Neural cell (in vitro differentiated cells): Measurements from ENCODE around the gene NDST3. TPM values are rescaled to one million over a fixed set of nuclear protein-coding genes. Genes with fewer than 3 reads are reported as not detected.

Experiments
- H2AFZ ChIP-seq: fragments of 200-600, 300-800 bp; sonication (generic), shearing (Covaris generic); 2 replicates; pipeline ENCODE4 v1.6.0; 2014; ENCODE audit warnings: low read depth, mild to moderate bottlenecking, antibody characterized with exemption, low read length, moderate library complexity
- H3F3A ChIP-seq: fragments of 200-600 bp; shearing (Covaris generic); 2 replicates; pipeline ENCODE4 v1.6.1; 2016; ENCODE audit warnings: mild to moderate bottlenecking, moderate library complexity, mixed read lengths, antibody characterized with exemption, low read length; ENCODE audit not compliant: insufficient read depth, poor library complexity, severe bottlenecking
- H3K27ac ChIP-seq: fragments of 200-600, 300-800 bp; sonication (generic), shearing (Covaris generic); 2 replicates; pipeline ENCODE4 v1.5.1; 2014; ENCODE audit warnings: mild to moderate bottlenecking, low read length, moderate library complexity
- H3K27me3 ChIP-seq: fragments of 300-800, 200-600 bp; sonication (generic), shearing (Covaris generic); 2 replicates; pipeline ENCODE4 v1.6.0; 2014; ENCODE audit warnings: mild to moderate bottlenecking, low read depth, low read length, moderate library complexity; ENCODE audit not compliant: insufficient read depth
- H3K36me3 ChIP-seq: fragments of 300-800, 200-600 bp; sonication (generic), shearing (Covaris generic); 2 replicates; pipeline ENCODE4 v1.5.1; 2014; ENCODE audit warnings: mild to moderate bottlenecking, antibody characterized with exemption, low read length, moderate library complexity; ENCODE audit not compliant: insufficient read depth
- H3K4me2 ChIP-seq: fragments of 300-800, 200-600 bp; sonication (generic), shearing (Covaris generic); 2 replicates; pipeline ENCODE4 v1.6.0; 2014; ENCODE audit warnings: mild to moderate bottlenecking, low read length
- H3K4me3 ChIP-seq: fragments of 300-800, 200-600 bp; sonication (generic), shearing (Covaris generic); 2 replicates; pipeline ENCODE4 v1.5.1; 2014; ENCODE audit warnings: mild to moderate bottlenecking, low read length, moderate library complexity
- H3K79me2 ChIP-seq: fragments of 200-600 bp; shearing (Covaris generic); replicated peaks from 2 replicates; pipeline ENCODE4 v1.6.0; 2014; ENCODE audit warnings: mild to moderate bottlenecking, low read length, moderate library complexity; ENCODE audit not compliant: insufficient read depth
- H3K9ac ChIP-seq: fragments of 300-800, 200-600 bp; sonication (generic), shearing (Covaris generic); 2 replicates; pipeline ENCODE4 v1.6.1; 2016; ENCODE audit warnings: mild to moderate bottlenecking, low read length, mixed read lengths
- H3K9me2 ChIP-seq: fragments of 200-600 bp; shearing (Covaris generic); 2 replicates; pipeline ENCODE4 v1.6.1; 2016; ENCODE audit warnings: mild to moderate bottlenecking, low read length, mixed read lengths; ENCODE audit not compliant: insufficient read depth
- H3K9me3 ChIP-seq: fragments of 200-600, 300-800 bp; sonication (generic), shearing (Covaris generic); 2 replicates; pipeline ENCODE4 v1.6.1; 2016; ENCODE audit warnings: mild to moderate bottlenecking, mixed run types, low read length, moderate library complexity, mixed read lengths
- H4K20me1 ChIP-seq: fragments of 200-600 bp; shearing (Covaris generic); 2 replicates; pipeline ENCODE4 v1.6.1; 2016; ENCODE audit warnings: mild to moderate bottlenecking, mixed run types; ENCODE audit not compliant: insufficient read depth
- EP300 ChIP-seq: fragments of 450-650 bp; conservative IDR thresholded peaks from 2 replicates; pipeline ENCODE4 v1.6.1; 2014; ENCODE audit warnings: antibody characterized with exemption, mild to moderate bottlenecking, moderate library complexity; ENCODE audit not compliant: poor library complexity, severe bottlenecking
- EZH2 ChIP-seq: fragments of 200-600, 300-800 bp; shearing (Covaris generic), sonication (generic); IDR thresholded peaks from 2 replicates; pipeline ENCODE4 v1.6.1; 2014; ENCODE audit warnings: antibody characterized with exemption, low read length, borderline replicate concordance, mild to moderate bottlenecking; ENCODE audit not compliant: insufficient read depth, poor library complexity, severe bottlenecking
- MXI1 ChIP-seq: fragments of 450-650 bp; conservative IDR thresholded peaks from 2 replicates; pipeline ENCODE4 v1.6.1; 2014; ENCODE audit warnings: antibody characterized with exemption, mild to moderate bottlenecking; ENCODE audit not compliant: poor library complexity, severe bottlenecking
- POLR2AphosphoS5 ChIP-seq: IDR thresholded peaks from 2 replicates; pipeline ENCODE4 v1.6.1; 2012
- RAD21 ChIP-seq: fragments of 450-650 bp; conservative IDR thresholded peaks from 2 replicates; pipeline ENCODE4 v1.6.1; 2014; ENCODE audit warnings: antibody characterized with exemption, mild to moderate bottlenecking, moderate library complexity
- REST ChIP-seq: IDR thresholded peaks from 2 replicates; pipeline ENCODE4 v1.6.1; 2012; ENCODE audit warnings: borderline replicate concordance
- SMC3 ChIP-seq: fragments of 450-650 bp; conservative IDR thresholded peaks from 2 replicates; pipeline ENCODE4 v1.6.1; 2014; ENCODE audit warnings: antibody characterized with exemption, mild to moderate bottlenecking, moderate library complexity; ENCODE audit not compliant: poor library complexity
- TAF1 ChIP-seq: IDR thresholded peaks from 2 replicates; pipeline ENCODE4 v1.6.1; 2012; ENCODE audit warnings: low read depth
- polyA plus RNA-seq: library from polyadenylated mRNA; depleted of rRNA; stranded (reverse); fragments of >200 nt; gene quantifications from 2 replicates; pipeline ENCODE4 v1.2.3, GENCODE V29; 2014
- TF ChIP-seq, protein P1 (sequence below): fragments of 450-650 bp; IDR thresholded peaks from 2 replicates; pipeline ENCODE4 v1.5.1; 2014; ENCODE audit warnings: antibody characterized with exemption, mild to moderate bottlenecking, moderate library complexity; ENCODE audit not compliant: poor library complexity, severe bottlenecking

Gene NDST3
- polyA plus RNA-seq, 1 donor from 2014 or later, result 4.0 TPM

GRCh38 chr4:118271788-118272187 is 237.5 kb downstream of the NDST3 start:
- Histone ChIP-seq H3K27ac (no peak overlapping the region), H3K9me2 (no peaks in the 10 kb centered on the region), H3K9ac (no peak overlapping the region), H4K20me1 (no peaks in the 10 kb centered on the region), H3K79me2 (no peaks in the 10 kb centered on the region), H3K4me2 (no peak overlapping the region), H3F3A (no peaks in the 10 kb centered on the region), H3K27me3 (no peaks in the 10 kb centered on the region), H2AFZ (no peak overlapping the region), H3K36me3 (no peaks in the 10 kb centered on the region), H3K4me3 (no peak overlapping the region), H3K9me3 (no peaks in the 10 kb centered on the region)
- TF ChIP-seq POLR2AphosphoS5 (no peak), REST (no peak), EP300 (no peak), SMC3 (no peak), MXI1 (no peak), TAF1 (no peak), EZH2 (no peak), RAD21 (no peak)
- TF ChIP-seq, protein P1, sequence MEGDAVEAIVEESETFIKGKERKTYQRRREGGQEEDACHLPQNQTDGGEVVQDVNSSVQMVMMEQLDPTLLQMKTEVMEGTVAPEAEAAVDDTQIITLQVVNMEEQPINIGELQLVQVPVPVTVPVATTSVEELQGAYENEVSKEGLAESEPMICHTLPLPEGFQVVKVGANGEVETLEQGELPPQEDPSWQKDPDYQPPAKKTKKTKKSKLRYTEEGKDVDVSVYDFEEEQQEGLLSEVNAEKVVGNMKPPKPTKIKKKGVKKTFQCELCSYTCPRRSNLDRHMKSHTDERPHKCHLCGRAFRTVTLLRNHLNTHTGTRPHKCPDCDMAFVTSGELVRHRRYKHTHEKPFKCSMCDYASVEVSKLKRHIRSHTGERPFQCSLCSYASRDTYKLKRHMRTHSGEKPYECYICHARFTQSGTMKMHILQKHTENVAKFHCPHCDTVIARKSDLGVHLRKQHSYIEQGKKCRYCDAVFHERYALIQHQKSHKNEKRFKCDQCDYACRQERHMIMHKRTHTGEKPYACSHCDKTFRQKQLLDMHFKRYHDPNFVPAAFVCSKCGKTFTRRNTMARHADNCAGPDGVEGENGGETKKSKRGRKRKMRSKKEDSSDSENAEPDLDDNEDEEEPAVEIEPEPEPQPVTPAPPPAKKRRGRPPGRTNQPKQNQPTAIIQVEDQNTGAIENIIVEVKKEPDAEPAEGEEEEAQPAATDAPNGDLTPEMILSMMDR, result no peak

- no peak overlapping the region for H2AFZ ChIP-seq
- TF ChIP-seq EP300, result no peak
- no peak for TF ChIP-seq EZH2
- TF ChIP-seq MXI1, result no peak
- no peak for TF ChIP-seq POLR2AphosphoS5
- no peak for TF ChIP-seq SMC3
- TF ChIP-seq, protein P1, result no peak
- TF ChIP-seq TAF1, result no peak
- no peak for TF ChIP-seq REST
- no peak for TF ChIP-seq RAD21
- no peaks in the 10 kb centered on the region for H3K36me3 ChIP-seq
- H3K9me2 ChIP-seq, result no peaks in the 10 kb centered on the region
- H3K79me2 ChIP-seq, result no peaks in the 10 kb centered on the region
- no peaks in the 10 kb centered on the region for H3K9me3 ChIP-seq
- H3K27ac ChIP-seq, result no peak overlapping the region
- no peaks in the 10 kb centered on the region for H3K27me3 ChIP-seq
- H4K20me1 ChIP-seq, result no peaks in the 10 kb centered on the region
- no peak overlapping the region for H3K4me3 ChIP-seq
- no peaks in the 10 kb centered on the region for H3F3A ChIP-seq
- no peak overlapping the region for H3K4me2 ChIP-seq
- H3K9ac ChIP-seq, result no peak overlapping the region
These were observed 239.4 kb downstream of the NDST3 start for GRCh38 chr4:118273642-118274041.
